Activated T-cell treated with anti-CD3 and anti-CD28 coated beads for 4 hours (primary cell): ENCODE measurements around the gene SELENOW.
"Not testable (repeated sequence)": the region's sequence is repeated elsewhere in the genome, so short reads cannot be mapped to it uniquely, and the experiment has no call there.

Experiments
- DNase-seq: peaks from one replicate; pipeline ENCODE4 v3.0.0-alpha.2; 2020

The SELENOW gene

DNA sequence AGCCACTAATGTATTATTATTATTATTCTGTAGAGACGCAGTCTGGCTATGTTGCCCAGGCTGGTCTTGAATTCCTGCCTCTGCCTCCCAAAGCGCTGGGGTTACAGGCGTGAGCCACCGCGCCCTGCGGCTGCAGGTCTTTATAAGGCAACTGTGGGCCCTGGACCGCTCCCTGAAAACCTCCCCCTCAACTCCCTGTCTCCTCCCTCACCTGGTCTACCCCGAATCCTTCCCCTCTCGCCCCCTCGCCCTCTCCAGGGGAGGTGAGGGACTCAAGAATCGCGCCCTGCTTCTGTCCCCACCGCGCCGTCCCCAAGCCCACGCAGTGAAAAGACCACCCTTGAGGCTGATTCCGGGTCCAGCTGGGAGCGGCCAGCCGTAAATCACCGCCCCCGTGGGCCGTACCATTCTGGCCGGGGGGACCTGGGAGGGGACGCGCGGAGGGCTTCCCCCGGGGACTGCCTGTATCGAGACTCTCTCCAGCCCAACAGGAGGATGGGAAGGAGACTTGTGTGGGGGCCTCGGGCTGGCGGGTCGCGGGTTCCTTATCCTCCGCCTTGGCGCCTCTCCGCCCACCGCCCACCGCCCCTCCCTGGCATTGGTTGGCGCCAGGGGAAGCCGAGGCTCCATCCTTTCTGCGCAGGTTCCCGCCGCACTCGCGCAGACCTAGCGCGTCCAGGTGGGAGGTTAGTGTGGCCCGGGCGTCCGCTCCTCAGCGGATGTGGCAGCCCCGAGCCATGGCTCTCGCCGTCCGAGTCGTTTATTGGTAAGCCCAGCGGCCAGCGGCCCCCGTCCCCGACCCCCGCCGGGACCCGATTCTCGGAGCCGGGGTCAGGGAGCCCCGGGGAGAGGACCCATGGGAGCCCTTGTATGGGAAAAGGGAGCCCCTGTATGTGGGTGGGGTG is at the start of gene SELENOW:
SELENOW (plus strand) TSS at position 655 of the 905 bp plus-strand sequence; CDS start at position 738, 83 bp downstream.
- peak; percentile 65 for DNase-seq

DNA sequence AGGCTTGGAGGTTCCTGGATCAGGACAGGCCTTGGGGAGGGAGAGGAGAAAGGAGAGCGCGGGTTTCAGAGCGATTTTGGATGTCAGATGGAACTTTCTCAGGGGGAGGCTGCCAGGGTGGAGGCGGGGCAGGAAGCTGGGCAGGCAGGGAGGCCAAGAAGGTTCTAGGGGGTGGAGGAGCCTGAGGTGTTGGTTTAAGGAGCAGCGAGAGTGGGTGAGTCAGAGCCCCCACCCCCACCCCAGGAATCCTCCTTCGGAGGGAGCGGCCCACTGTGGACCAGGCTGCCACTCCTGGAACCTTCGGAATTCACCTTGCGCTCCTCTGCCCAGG is 49.1 kb upstream of the SELENOW start:
- DNase-seq, result no peak

- DNase-seq, result no peak
These were observed 48.5 kb upstream of the SELENOW start for GRCh38 chr19:47729799-47730520.

DNA sequence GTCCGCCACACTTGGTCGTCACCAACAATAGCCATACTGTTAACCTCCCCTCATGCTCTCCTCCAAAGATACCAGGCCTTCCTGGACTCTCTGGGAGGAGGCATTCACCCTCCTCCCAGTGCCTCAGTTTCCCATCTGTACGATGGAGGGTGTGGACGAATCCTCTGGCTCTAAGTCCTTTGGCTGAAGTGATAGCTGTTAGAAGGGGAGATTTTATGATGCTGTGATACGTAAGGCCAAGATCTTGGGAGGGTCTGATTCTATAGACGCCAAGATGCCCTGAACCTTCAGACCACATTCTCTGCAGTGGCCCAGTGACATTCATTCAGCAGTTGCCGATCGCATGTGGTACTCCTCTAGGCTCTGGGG is 48.0 kb upstream of the SELENOW start:
- DNase-seq, result no peak

DNA sequence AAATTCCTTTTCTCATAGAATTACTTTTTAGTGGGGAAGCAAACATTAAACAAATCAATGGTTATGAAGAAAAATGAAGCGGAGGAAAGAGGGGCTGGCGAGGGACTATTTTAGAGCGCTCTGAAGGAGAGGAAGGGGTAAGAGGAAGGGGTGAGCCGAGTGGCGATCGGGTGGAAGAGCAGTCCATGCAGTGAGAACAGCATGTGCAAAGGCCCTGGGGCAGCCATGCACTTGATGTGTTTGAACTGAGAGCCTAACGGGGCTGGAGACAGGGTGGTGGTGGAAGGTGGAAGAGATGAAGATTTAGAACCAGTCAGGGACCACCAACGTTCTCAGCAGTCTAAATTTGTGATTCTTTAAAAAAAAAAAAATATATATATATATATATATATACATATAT is 47.6 kb upstream of the SELENOW start:
- DNase-seq, result no peak

GRCh38 chr19:47735131-47735530 is 43.4 kb upstream of the SELENOW start:
- DNase-seq, result no peak

GRCh38 chr19:47740866-47741519 is 37.5 kb upstream of the SELENOW start:
- DNase-seq, result no peak

- DNase-seq, result no peak
These were observed 36.9 kb upstream of the SELENOW start for GRCh38 chr19:47741544-47742140.

- no peak for DNase-seq
These were observed 35.9 kb upstream of the SELENOW start for GRCh38 chr19:47742634-47743033.

DNA sequence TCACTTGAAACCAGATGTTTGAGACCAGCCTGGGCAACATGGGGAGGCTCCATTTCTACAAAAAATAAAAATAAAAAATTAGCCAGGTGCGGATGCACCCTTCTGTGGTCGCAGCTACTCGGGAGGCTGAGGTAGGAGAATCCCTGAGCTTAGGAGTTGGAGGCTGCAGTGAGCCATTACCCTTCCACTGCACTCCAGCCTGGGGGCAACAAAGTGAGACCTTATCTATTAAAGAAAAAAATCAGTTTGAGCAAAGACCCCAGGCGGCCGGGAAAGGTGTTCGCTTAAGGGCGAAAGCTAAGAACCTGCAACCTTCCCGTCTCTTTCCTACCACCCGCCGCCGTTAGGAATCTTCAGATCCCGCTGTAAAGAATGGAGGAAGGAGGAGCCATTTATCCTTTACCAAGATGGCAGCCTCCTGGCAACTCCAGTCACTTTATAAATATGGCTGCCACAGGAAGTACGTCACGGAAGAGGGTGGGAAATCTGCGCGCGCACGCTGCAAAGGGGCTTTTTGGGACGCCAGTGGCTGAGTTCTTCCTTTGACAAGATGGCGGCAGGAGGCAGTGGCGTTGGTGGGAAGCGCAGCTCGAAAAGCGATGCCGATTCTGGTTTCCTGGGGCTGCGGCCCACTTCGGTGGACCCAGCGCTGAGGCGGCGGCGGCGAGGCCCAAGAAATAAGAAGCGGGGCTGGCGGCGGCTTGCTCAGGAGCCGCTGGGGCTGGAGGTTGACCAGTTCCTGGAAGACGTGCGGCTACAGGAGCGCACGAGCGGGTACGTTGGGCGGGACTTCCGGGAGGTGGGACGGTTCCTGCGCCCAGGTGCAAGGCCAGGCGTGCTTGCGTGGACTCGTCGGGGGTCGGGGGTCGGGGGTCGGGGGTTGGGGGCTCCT is 33.2 kb upstream of the SELENOW start, which contains the start of gene NOP53:
NOP53 (plus strand) TSS at position 537 of the 892 bp plus-strand sequence; CDS start at position 551, 14 bp downstream.
- DNase-seq, result peak; percentile 96

DNA sequence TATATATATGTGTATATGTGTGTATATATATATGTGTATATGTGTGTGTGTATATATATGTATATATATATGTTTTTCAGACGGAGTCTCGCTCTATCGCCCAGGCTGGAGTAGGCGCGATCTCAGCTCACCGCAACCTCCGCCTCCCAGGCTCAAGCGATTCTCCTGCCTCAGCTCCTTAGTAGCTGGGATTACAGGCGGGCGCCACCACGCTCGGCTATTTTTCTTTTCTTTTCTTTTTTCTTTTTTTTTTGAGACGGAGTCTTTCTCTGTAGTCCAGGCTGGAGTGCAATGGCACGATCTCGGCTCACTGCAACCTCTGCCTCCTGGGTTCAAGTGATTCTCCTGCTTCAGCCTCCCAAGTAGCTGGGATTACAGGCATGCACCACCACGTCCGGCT is 32.4 kb upstream of the SELENOW start:
- DNase-seq, result not testable (repeated sequence)

GRCh38 chr19:47749326-47749725 is 29.2 kb upstream of the SELENOW start:
- no peak for DNase-seq

DNA sequence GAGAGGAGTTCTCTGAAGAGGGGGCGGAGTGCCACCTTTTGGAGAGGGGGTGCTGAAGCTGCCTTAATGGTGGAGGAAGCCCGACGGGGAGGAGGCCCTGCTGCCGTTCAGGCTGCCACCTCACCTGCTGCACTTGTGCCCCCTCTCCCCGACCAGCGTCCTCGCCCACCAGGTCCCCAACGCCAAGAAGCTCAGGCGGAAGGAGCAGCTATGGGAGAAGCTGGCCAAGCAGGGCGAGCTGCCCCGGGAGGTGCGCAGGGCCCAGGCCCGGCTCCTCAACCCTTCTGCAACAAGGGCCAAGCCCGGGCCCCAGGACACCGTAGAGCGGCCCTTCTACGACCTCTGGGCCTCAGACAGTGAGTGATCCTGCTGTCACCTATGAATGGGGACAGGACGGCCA is 27.8 kb upstream of the SELENOW start:
- no peak for DNase-seq

GRCh38 chr19:47752440-47753211 is 25.9 kb upstream of the SELENOW start:
- DNase-seq, result no peak

GRCh38 chr19:47754206-47755064 is 24.1 kb upstream of the SELENOW start:
- DNase-seq, result no peak

DNA sequence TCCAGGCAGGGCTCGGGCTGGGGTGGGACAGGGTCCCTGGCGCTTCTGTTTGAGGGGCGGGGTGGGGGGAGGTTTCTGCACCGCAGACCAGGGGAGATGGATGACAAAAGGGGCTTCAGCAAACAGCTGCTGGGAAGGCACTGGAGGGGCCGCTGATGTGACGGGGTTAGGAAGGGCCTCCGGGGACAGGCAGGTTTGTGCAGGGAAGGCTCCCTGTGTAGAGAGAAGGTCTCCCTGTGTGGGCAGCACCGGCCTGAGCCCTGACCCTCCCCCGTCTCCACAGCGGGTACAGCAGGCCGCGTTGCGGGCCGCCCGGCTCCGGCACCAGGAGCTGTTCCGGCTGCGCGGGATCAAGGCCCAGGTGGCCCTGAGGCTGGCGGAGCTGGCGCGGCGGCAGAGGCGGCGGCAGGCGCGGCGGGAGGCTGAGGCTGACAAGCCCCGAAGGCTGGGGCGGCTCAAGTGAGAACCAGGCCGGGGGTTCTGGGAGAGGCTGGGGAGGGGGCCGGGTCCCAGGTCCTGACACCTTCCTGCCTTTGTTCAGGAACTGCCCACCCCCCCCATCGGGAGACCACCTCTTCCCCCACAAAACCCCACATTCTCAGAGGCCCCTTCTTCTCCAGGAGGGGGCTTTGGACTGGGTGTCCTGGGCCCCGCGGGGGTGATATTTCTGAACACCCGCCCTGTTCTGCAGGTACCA is 23.3 kb upstream of the SELENOW start:
- DNase-seq, result no peak

DNA sequence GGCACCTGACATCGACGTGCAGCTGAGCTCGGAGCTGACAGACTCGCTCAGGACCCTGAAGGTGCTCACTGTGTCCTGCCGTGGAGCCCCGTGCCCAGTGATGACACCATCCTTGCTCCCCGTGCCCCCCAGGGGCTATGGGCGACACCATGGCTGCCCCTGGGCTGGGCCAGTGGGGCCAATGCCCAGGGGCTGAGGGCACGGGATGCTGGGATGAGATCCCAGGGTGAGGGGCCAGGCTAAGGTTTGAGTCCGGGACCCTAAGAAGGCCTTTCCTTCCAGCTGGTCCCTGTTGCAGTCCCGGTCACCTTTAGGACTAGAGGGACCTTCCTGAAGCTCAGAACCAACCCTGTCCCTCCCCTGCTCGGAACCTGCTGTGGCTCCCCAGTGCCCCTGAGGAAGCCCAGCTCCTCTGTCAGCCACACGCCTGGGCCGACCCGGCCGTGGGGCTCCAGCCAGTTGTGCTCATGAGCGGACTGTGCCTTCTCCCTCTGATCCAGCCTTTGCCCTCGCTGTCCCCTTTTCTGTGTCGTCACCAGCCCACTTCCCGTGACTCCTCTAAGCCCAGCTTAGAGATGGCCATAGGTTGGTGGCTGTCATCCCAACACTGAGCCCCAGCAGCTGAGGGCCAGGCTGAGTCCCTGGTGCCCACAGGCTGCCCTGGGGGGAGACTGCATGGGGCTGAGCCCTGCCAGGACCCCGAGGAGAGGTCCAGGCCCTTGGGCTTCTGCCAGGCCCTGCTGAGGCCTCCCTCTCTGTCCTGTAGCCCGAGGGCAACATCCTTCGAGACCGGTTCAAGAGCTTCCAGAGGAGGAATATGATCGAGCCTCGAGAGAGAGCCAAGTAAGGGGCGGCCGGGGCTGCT is 22.5 kb upstream of the SELENOW start:
- DNase-seq, result no peak

DNA sequence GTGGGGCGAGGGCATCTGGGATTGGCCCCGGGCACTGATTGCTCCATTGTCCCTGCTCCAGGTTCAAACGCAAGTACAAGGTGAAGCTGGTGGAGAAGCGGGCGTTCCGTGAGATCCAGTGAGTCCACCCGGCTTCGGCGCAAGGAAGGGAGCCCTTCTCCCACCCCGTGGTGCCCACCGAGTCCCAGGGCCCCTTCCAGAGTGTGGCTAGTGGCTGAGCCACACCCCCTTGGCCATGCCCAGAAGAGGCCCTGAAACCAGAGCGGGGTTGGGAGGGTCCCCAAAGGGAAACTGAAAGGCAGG is 21.9 kb upstream of the SELENOW start:
- DNase-seq, result no peak
